Measurements from ENCODE around the gene POLRMT. TPM values are rescaled to one million over a fixed set of nuclear protein-coding genes. Genes with fewer than 3 reads are reported as not detected.
A peak's percentile ranks its signal among the peaks of the same experiment; 100 is the strongest.
"Not testable (repeated sequence)": the region's sequence is repeated elsewhere in the genome, so short reads cannot be mapped to it uniquely, and the experiment has no call there.

POLRMT gene
- total and polyA plus RNA-seq, 7 donors: 61.7 to 99.8 (median 78.8) TPM

- no peak for TF ChIP-seq CTCF (IDR thresholded peaks at IDR 0.05)
- Histone ChIP-seq H3K27ac (no peak overlapping the region), H3K27me3 (ENCODE audit: insufficient read depth in 3 of 3, low read length in 2 of 3) (peaks cover 0 to 40% (median 20%) of the 10 kb centered on the region in 3 donors), H3K4me3 (peak overlapping the region; percentile 30), H3K9me3 (no peaks in the 10 kb centered on the region), H3K4me1 (peaks cover 3% of the 10 kb centered on the region), H3K36me3 (ENCODE audit: insufficient read depth in 1 of 2, low read depth in 1 of 2) (no peaks in the 10 kb centered on the region)
- 12 to 16% (median 13%) methylated on average over 46 to 54 of the region's 54 CpGs for whole genome bisulfite sequencing, 3 donors
- ATAC-seq (no peak), DNase-seq (no peak)
- intact Hi-C loops (cut with DNase I): loop anchor here in 1 of 2 donors (10.0 kb wide), 1 partner anchor 146 kb away; no protein-coding TSS in a partner anchor
These were observed 44.3 kb downstream of the POLRMT start for GRCh38 chr19:588741-589692.

- no peak for TF ChIP-seq CTCF (IDR thresholded peaks at IDR 0.05)
- Histone ChIP-seq H3K27me3 (ENCODE audit: insufficient read depth in 3 of 3, low read length in 2 of 3) (peaks cover 0 to 40% (median 20%) of the 10 kb centered on the region in 3 donors), H3K27ac (no peak overlapping the region), H3K4me1 (peaks cover 5% of the 10 kb centered on the region), H3K36me3 (ENCODE audit: insufficient read depth in 1 of 2, low read depth in 1 of 2) (peaks cover 0 to 2% of the 10 kb centered on the region in 2 donors), H3K4me3 (no peak overlapping the region), H3K9me3 (no peaks in the 10 kb centered on the region)
- intact Hi-C loops (cut with DNase I): loop anchor here in 1 of 2 donors (10.0 kb wide), 1 partner anchor 147 kb away; no protein-coding TSS in a partner anchor
- peak in 1 of 2 donors; percentile 61 for DNase-seq
- ATAC-seq: peak in 1 of 4 donors; percentile 9
- 5 to 6% (median 5%) methylated on average over 30 to 41 of the region's 41 CpGs for WGBS, 3 donors
These were observed 45.1 kb downstream of the POLRMT start for GRCh38 chr19:588093-588740.

- intact Hi-C loops (cut with DNase I): loop anchor here in 1 of 2 donors (10.0 kb wide), 1 partner anchor 149 kb away; no protein-coding TSS in a partner anchor
- H3K4me3 ChIP-seq: no peak overlapping the region
- H3K27ac ChIP-seq: no peak overlapping the region
- ATAC-seq (peak in 2 of 4 donors; percentile 3 to 11), DNase-seq (no peak)
- H3K36me3 ChIP-seq (ENCODE audit: insufficient read depth in 1 of 2, low read depth in 1 of 2): peaks cover 4 to 26% of the 10 kb centered on the region in 2 donors
- H3K9me3 ChIP-seq: no peaks in the 10 kb centered on the region
- H3K27me3 ChIP-seq (ENCODE audit: insufficient read depth in 3 of 3, low read length in 2 of 3): peaks cover 0 to 22% (median 14%) of the 10 kb centered on the region in 3 donors
- peaks cover 5% of the 10 kb centered on the region for H3K4me1 ChIP-seq
- no peak for TF ChIP-seq CTCF (IDR thresholded peaks at IDR 0.05)
- 56 to 62% (median 60%) methylated on average over 9 to 10 of the region's 10 CpGs for WGBS, 3 donors
These were observed 47.7 kb downstream of the POLRMT start for GRCh38 chr19:585551-586110.

DNA sequence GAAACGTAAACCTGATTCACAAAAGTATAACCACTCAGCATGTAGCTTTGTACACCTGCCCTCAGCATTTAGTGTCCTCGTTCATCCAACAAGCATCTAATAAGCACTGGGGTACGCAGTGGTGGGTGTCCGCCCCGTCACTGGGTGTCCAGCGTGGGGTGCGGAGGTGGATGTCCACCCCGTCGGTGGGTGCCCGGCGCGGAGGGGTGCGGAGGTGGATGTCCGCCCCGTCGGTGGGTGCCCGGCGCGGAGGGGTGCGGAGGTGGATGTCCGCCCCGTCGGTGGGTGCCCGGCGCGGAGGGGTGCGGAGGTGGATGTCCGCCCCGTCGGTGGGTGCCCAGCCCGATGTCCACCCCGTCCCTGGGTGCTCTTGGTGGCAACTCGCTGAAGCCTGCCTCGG lies 48.2 kb downstream of the POLRMT start:
- H3K4me1 ChIP-seq, H3K9me3 ChIP-seq, H3K4me3 ChIP-seq, H3K27ac ChIP-seq, DNase-seq: not testable (repeated sequence)
- ATAC-seq: peak; percentile 0 to 6 (median 3)
- Histone ChIP-seq H3K36me3 (ENCODE audit: insufficient read depth in 1 of 2, low read depth in 1 of 2) (peaks cover 4 to 30% of the 10 kb centered on the region in 2 donors), H3K27me3 (ENCODE audit: insufficient read depth in 3 of 3, low read length in 2 of 3) (peaks cover 0 to 18% (median 10%) of the 10 kb centered on the region in 3 donors)
- intact Hi-C loops (cut with DNase I): loop anchor here in 1 of 2 donors (10.0 kb wide), 1 partner anchor 150 kb away; no protein-coding TSS in a partner anchor
- WGBS, 3 donors: 75 to 77% (median 76%) methylated on average over 20 to 34 of the region's 34 CpGs

All from psoas muscle (tissue), 8 donors.